GM21515 (cell line): ENCODE measurements around the gene EIF4E1B.

ENCODE experiments used
- ATAC-seq: cut with Tn5 transposase; IDR thresholded peaks from one replicate; pipeline ENCODE4 v1.9.1; 2021; ENCODE audit not compliant: unreplicated experiment

EIF4E1B gene

GRCh38 chr5:176644878-176645670 lies 14.6 kb downstream of the EIF4E1B start:
- ATAC-seq = no peak

GRCh38 chr5:176646049-176646706 lies 15.7 kb downstream of the EIF4E1B start:
- no peak for ATAC-seq

- no peak for ATAC-seq
Observed at GRCh38 chr5:176646707-176647029, 16.2 kb downstream of the EIF4E1B start.

GRCh38 chr5:176647030-176647842 lies 16.8 kb downstream of the EIF4E1B start, which contains the start of gene TSPAN17:
TSPAN17 (plus strand) TSS chr5:176647484; CDS start chr5:176647616, 132 bp downstream.
- ATAC-seq = peak; percentile 92

- ATAC-seq = no peak
Observed at GRCh38 chr5:176647843-176648473, 17.5 kb downstream of the EIF4E1B start.

- ATAC-seq = no peak
Observed at GRCh38 chr5:176648474-176649194, 18.2 kb downstream of the EIF4E1B start.

GRCh38 chr5:176650354-176650884 lies 19.9 kb downstream of the EIF4E1B start:
- ATAC-seq = no peak

GRCh38 chr5:176651472-176651980 lies 21.1 kb downstream of the EIF4E1B start:
- no peak for ATAC-seq

- ATAC-seq = no peak
Observed at GRCh38 chr5:176652136-176652535, 21.7 kb downstream of the EIF4E1B start.

GRCh38 chr5:176653401-176654385 lies 23.2 kb downstream of the EIF4E1B start:
- no peak for ATAC-seq

GRCh38 chr5:176654856-176655255 lies 24.4 kb downstream of the EIF4E1B start:
- no peak for ATAC-seq

- no peak for ATAC-seq
Observed at GRCh38 chr5:176656467-176656990, 26.1 kb downstream of the EIF4E1B start.

GRCh38 chr5:176658007-176658599 lies 27.6 kb downstream of the EIF4E1B start:
- ATAC-seq = no peak

GRCh38 chr5:176658817-176659511 lies 28.5 kb downstream of the EIF4E1B start:
- peak; percentile 46 for ATAC-seq

GRCh38 chr5:176659512-176659839 lies 29.0 kb downstream of the EIF4E1B start:
- no peak for ATAC-seq

GRCh38 chr5:176659860-176660461 lies 29.5 kb downstream of the EIF4E1B start:
- ATAC-seq = no peak

- ATAC-seq = peak; percentile 26
Observed at GRCh38 chr5:176660530-176660859, 30.0 kb downstream of the EIF4E1B start.
